B cell (primary cell): ENCODE results near the gene F2RL3.

Experiments used
- CTCF ChIP-seq: fragments of 200-600 bp; IDR thresholded peaks from one replicate; pipeline ENCODE4 v1.8.0; 2022; ENCODE audit warnings: antibody characterized with exemption, mild to moderate bottlenecking
- EZH2 ChIP-seq: IDR thresholded peaks from 2 replicates; pipeline ENCODE4 v1.6.1; 2012; ENCODE audit warnings: borderline replicate concordance, low read depth, mild to moderate bottlenecking, moderate library complexity, low read length; ENCODE audit not compliant: insufficient read depth, poor library complexity, severe bottlenecking

GRCh38 chr19:16936901-16937300 is 48.1 kb downstream of the F2RL3 start:
- no peak for TF ChIP-seq CTCF
- TF ChIP-seq EZH2: no peak
